Ammon's horn (tissue), 1 donor: ENCODE measurements around the gene GPANK1.

Experiments
- DNase-seq: peaks from one replicate; pipeline ENCODE4 v3.0.0-alpha.2; 2016; ENCODE audit warnings: low spot score

The GPANK1 gene

GRCh38 chr6:31617010-31617409 lies 47.8 kb downstream of the GPANK1 start:
- DNase-seq, result no peak

DNA sequence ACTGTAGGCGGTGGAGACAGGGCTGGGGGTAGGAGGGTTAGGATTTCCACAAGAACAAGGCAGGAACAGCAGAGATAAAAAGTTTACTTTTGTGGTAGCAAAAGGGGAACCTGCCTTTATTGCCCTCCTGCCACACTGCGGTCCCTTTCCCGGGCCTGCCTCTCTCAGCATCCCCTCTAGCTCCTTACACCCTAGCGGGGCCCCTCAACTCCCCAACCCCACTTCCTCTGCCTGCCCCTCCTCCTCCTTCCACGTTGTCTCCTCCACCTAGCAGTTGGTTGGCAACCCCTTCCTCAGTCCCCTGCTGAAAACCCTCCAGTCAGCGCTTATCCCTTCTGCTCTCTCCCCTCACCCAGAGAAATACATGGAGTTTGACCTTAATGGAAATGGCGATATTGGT lies 49.0 kb downstream of the GPANK1 start:
- DNase-seq, result peak; percentile 34

- peak; percentile 70 for DNase-seq
Observed at GRCh38 chr6:31614684-31615578, 49.9 kb downstream of the GPANK1 start, which contains the start of gene AIF1. TSS of gene AIF1 (plus strand) at chr6:31615234. CDS start at chr6:31615330, 96 bp downstream.

GRCh38 chr6:31614075-31614619 lies 50.6 kb downstream of the GPANK1 start:
- peak; percentile 50 for DNase-seq
